ENCODE measurements around the gene POLG2.

- TF ChIP-seq REST (IDR thresholded peaks at IDR 0.05; ENCODE audit: insufficient read depth in 1 of 2, low read depth in 2 of 2, low read length in 2 of 2) (no peak), POLR2AphosphoS5 (IDR thresholded peaks at IDR 0.05; ENCODE audit: low read depth, low read length) (no peak)
Observed at GRCh38 chr17:64460955-64461354, 35.9 kb downstream of the POLG2 start.

Data from PFSK-1 (cell line).